ENCODE data around the gene FHIT.

The FHIT gene

DNA sequence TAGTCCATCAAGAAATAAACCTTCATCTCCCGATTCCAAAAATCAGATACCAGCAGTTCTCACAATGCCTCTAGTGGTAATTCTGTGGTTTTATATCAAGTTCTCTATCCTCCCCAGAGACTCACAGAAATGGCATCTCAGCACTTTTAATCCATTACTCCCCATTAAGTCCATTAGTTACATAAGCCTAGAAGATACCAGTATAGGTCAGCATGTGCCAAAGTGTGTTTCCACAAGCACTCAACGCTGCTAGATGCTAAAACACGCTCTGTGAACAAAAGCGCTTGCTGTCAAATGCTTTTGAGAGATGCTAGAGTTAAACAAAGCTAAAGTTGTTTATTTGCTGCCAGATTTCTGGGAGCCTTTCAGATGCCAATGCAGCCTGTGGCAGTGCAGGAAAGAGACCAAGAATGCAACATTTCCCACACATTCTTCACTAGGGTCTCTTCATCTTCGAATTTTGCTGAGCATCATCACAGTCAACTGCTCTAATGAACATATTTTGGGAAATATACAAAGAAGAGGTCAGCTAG lies 1282.7 kb downstream of the FHIT start:
- DNase-seq (ENCODE audit: low spot score) = no peak
- in situ Hi-C loops (cut with MboI; ENCODE audit: low sequenced_read_pairs, unreplicated experiment) = no loop called here
- TF ChIP-seq, protein P1, sequence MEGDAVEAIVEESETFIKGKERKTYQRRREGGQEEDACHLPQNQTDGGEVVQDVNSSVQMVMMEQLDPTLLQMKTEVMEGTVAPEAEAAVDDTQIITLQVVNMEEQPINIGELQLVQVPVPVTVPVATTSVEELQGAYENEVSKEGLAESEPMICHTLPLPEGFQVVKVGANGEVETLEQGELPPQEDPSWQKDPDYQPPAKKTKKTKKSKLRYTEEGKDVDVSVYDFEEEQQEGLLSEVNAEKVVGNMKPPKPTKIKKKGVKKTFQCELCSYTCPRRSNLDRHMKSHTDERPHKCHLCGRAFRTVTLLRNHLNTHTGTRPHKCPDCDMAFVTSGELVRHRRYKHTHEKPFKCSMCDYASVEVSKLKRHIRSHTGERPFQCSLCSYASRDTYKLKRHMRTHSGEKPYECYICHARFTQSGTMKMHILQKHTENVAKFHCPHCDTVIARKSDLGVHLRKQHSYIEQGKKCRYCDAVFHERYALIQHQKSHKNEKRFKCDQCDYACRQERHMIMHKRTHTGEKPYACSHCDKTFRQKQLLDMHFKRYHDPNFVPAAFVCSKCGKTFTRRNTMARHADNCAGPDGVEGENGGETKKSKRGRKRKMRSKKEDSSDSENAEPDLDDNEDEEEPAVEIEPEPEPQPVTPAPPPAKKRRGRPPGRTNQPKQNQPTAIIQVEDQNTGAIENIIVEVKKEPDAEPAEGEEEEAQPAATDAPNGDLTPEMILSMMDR (IDR thresholded peaks at IDR 0.05; ENCODE audit: borderline replicate concordance, control extremely low read depth, extremely low read depth, insufficient read depth, missing control alignments) = no peak

DNA sequence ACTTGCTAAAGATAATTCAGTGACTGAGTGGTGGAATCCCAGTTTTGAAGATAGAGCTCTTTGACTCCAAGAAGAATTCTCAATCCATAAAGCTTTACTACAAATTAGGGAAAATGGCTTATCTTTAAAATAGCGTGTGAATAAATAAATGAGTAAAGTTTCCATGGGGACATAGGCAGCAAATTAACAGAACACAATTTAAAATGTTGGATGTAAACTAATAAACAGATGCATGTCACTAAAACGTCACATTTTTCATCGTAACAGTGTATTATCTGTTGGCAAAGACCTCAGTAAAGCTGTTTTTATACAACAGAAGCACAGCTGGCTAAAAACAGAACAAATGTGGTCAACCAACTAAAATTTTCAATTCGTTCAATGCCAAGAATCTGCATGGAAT lies 1287.6 kb downstream of the FHIT start:
- in situ Hi-C loops (cut with MboI; ENCODE audit: low sequenced_read_pairs, unreplicated experiment) = no loop called here
- TF ChIP-seq, protein P1 (IDR thresholded peaks at IDR 0.05; ENCODE audit: borderline replicate concordance, control extremely low read depth, extremely low read depth, insufficient read depth, missing control alignments) = no peak
- no peak for DNase-seq (ENCODE audit: low spot score)

DNA sequence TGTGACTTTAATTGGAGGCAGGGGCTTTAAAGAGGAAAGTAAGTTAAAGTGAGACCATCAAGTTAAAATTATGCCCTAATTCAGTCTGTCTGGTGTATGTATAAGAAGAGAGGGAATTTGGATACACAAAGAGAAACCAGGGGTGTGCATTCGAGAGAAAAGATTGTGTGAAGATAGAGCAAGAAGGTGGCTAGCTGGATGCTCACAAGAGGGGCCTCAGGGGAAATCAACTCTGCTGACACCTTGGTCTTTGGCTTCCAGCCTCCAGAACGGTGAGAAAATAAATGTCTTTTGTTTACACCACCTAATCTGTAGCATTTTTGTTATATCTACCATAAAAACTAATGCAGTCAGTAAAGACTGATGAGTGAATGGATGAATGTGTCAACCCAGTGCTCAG lies 1294.1 kb downstream of the FHIT start:
- no peak for DNase-seq (ENCODE audit: low spot score)
- TF ChIP-seq, protein P1 (IDR thresholded peaks at IDR 0.05; ENCODE audit: borderline replicate concordance, control extremely low read depth, extremely low read depth, insufficient read depth, missing control alignments) = no peak
- in situ Hi-C loops (cut with MboI; ENCODE audit: low sequenced_read_pairs, unreplicated experiment) = no loop called here

DNA sequence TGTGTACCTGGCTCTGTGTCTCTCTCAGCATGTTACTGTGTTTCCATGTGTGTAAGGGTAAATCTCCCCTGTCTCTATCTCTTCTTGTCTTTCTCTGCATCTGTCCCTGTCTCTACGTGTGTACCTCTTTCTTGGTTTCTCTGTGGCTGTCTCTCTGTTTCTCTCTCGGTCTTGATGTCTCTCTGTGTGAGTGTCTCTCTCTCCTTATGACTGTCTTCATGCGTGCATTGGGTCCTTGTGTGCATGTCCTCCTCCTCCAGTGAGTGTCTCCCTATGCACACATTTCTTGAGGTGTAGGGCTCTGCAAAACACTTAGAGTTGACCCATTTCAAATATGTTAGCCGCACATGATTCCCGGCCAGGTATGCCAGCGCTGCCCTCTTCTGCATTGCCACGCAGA lies 1298.1 kb downstream of the FHIT start:
- in situ Hi-C loops (cut with MboI; ENCODE audit: low sequenced_read_pairs, unreplicated experiment) = no loop called here
- DNase-seq (ENCODE audit: low spot score) = no peak

DNA sequence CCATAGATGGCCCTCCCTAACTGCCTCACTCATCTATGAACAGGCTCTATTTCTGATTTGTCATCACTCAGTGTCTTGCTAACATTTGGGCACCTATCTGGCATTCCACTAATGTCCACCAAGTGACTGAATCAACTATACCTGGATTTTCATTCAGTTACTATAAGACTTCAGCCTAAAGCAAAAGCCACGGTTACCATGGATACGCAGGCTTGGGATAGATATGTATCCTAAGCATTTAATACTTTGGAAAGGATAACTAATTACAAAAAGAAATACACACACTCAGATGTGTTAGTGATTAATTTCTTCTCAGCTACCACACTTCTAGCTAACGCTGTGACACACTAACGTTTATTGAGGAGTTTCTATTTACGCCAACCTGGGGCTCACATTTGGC lies 1301.9 kb downstream of the FHIT start:
- DNase-seq (ENCODE audit: low spot score) = no peak
- in situ Hi-C loops (cut with MboI; ENCODE audit: low sequenced_read_pairs, unreplicated experiment) = no loop called here

More for the DNA sequence above, 1298.1 kb downstream of the FHIT start:
- TF ChIP-seq, protein P1 (IDR thresholded peaks at IDR 0.05; ENCODE audit: borderline replicate concordance, control extremely low read depth, extremely low read depth, insufficient read depth, missing control alignments) = no peak

DNA sequence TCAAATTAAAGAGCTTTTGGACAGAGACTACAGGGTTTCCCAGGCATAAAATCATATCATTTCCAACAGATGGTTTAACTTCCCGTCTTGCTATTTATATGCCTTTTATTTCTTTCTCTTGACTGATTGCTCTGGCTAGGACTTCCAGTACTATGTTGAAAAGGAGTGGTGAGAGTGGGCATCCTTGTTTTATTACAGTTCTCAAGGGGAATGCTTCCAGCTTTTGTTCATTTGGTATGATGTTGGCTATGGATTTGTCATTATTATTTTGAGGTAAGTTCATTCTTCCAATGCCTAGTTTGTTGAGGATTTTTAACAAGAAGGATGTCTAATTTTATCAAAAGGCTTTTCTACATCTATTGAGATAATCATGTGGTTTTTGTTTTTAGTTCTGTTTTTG lies 1304.9 kb downstream of the FHIT start:
- TF ChIP-seq, protein P1 (IDR thresholded peaks at IDR 0.05; ENCODE audit: borderline replicate concordance, control extremely low read depth, extremely low read depth, insufficient read depth, missing control alignments) = no peak
- DNase-seq (ENCODE audit: low spot score) = no peak
- in situ Hi-C loops (cut with MboI; ENCODE audit: low sequenced_read_pairs, unreplicated experiment) = no loop called here

More for the DNA sequence above, 1301.9 kb downstream of the FHIT start:
- TF ChIP-seq, protein P1 (IDR thresholded peaks at IDR 0.05; ENCODE audit: borderline replicate concordance, control extremely low read depth, extremely low read depth, insufficient read depth, missing control alignments) = no peak
